Activated naive CD8-positive, alpha-beta T cell (primary cell): ENCODE results near the gene NFATC2.

ENCODE experiments used
- H3K27ac Mint-ChIP-seq: one replicate; pipeline ENCODE4 v1.8.0; 2021; ENCODE audit warnings: mixed read lengths
- H3K27me3 Mint-ChIP-seq: one replicate; pipeline ENCODE4 v1.8.0; 2021; ENCODE audit warnings: mixed read lengths
- H3K36me3 Mint-ChIP-seq: one replicate; pipeline ENCODE4 v1.8.0; 2021; ENCODE audit warnings: mixed read lengths
- H3K4me1 Mint-ChIP-seq: one replicate; pipeline ENCODE4 v1.8.0; 2021; ENCODE audit warnings: low read depth, mixed read lengths
- H3K4me3 Mint-ChIP-seq: one replicate; pipeline ENCODE4 v1.8.0; 2021; ENCODE audit warnings: mild to moderate bottlenecking, mixed read lengths
- H3K9me3 Mint-ChIP-seq: one replicate; pipeline ENCODE4 v1.8.0; 2021; ENCODE audit warnings: low read depth, mixed read lengths

The NFATC2 gene

GRCh38 chr20:51420111-51420510, 122.4 kb downstream of the NFATC2 start:
- H3K27me3 Mint-ChIP-seq: no peaks in the 10 kb centered on the region
- peaks cover 18% of the 10 kb centered on the region for H3K36me3 Mint-ChIP-seq
- no peak overlapping the region for H3K4me3 Mint-ChIP-seq
- H3K4me1 Mint-ChIP-seq: peaks cover 28% of the 10 kb centered on the region
- H3K27ac Mint-ChIP-seq: peak overlapping the region; percentile 47
- no peaks in the 10 kb centered on the region for H3K9me3 Mint-ChIP-seq

GRCh38 chr20:51419646-51420045, 122.9 kb downstream of the NFATC2 start:
- Mint-ChIP-seq H3K4me3 (no peak overlapping the region), H3K36me3 (peaks cover 15% of the 10 kb centered on the region), H3K9me3 (no peaks in the 10 kb centered on the region), H3K4me1 (peaks cover 25% of the 10 kb centered on the region), H3K27ac (peak overlapping the region; percentile 47), H3K27me3 (no peaks in the 10 kb centered on the region)

DNA sequence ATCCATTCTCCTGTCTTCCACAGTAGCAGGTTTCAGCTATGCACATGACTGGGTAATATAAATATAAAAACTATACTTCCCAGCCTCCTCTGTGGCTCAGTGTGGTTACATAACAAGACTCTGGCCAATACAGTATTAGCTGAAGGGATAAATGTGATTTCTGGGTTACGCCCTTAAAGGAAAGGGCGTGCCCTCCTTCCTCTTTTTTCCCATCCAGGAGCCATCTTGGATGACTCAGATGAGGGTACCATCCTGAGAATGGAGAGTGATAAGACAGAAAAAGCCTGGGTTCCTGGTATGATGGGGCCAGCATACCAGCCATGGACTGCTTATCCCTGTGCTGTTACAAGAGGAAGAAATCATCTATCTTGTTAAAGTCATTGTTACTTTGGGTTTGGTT, 123.3 kb downstream of the NFATC2 start:
- no peak overlapping the region for H3K4me3 Mint-ChIP-seq
- H3K4me1 Mint-ChIP-seq: peaks cover 24% of the 10 kb centered on the region
- no peak overlapping the region for H3K27ac Mint-ChIP-seq
- H3K27me3 Mint-ChIP-seq: no peaks in the 10 kb centered on the region
- peaks cover 14% of the 10 kb centered on the region for H3K36me3 Mint-ChIP-seq
- no peaks in the 10 kb centered on the region for H3K9me3 Mint-ChIP-seq

- Mint-ChIP-seq H3K9me3 (no peaks in the 10 kb centered on the region), H3K4me3 (no peak overlapping the region), H3K27ac (no peak overlapping the region), H3K36me3 (peaks cover 12% of the 10 kb centered on the region), H3K4me1 (peaks cover 21% of the 10 kb centered on the region), H3K27me3 (no peaks in the 10 kb centered on the region)
Observed at GRCh38 chr20:51418137-51418529, 124.4 kb downstream of the NFATC2 start.

DNA sequence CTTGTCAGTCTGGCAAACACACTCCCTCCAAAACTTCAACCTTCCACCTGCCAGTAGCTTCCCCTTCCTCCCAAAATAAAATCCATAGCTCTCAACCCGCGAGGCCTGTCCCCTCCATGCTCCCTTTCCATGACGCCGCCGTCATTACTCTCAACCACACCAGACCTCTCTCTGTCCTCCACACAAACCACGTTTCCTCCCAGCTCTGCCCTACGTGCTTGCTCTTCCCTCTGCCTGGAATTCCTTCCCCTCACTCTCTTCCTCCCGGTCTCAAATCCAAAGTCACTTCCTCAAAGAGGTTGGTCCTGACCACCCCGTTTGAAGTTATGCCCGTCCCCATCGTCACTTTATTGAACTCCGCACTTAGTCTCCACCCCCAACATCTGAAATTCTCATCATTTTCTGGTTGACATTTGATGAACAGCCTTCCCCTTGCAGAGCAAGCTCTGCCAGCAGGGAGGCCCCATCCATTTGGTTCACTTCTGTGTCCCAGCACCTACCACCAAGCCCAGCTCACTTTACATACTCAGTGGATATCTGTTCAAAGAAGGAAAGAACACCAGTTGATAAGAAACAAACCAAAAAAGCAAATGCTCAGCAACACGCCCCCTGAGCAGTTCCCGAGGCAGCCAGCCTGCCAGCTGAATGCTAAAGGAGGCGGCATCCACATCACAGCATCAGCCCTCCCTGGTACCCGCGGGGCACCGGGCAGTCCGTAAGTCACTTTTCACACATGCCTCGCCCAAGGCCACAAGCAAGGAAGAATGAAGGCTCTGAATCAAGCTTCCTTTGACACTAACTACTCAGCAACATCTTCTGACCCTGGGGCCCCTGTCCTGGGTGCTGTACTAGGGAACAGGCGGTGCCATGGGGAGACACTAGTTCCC, 125.0 kb downstream of the NFATC2 start:
- peaks cover 21% of the 10 kb centered on the region for H3K4me1 Mint-ChIP-seq
- no peak overlapping the region for H3K4me3 Mint-ChIP-seq

GRCh38 chr20:51416532-51417249, 125.8 kb downstream of the NFATC2 start:
- no peaks in the 10 kb centered on the region for H3K9me3 Mint-ChIP-seq
- H3K4me1 Mint-ChIP-seq: peaks cover 21% of the 10 kb centered on the region
- peaks cover 10% of the 10 kb centered on the region for H3K36me3 Mint-ChIP-seq
- H3K4me3 Mint-ChIP-seq: no peak overlapping the region
- peak overlapping the region; percentile 81 for H3K27ac Mint-ChIP-seq
- no peaks in the 10 kb centered on the region for H3K27me3 Mint-ChIP-seq

More for the DNA sequence above, 125.0 kb downstream of the NFATC2 start:
- Mint-ChIP-seq H3K27me3 (no peaks in the 10 kb centered on the region), H3K36me3 (peaks cover 12% of the 10 kb centered on the region), H3K9me3 (no peaks in the 10 kb centered on the region), H3K27ac (peak overlapping the region; percentile 81)

DNA sequence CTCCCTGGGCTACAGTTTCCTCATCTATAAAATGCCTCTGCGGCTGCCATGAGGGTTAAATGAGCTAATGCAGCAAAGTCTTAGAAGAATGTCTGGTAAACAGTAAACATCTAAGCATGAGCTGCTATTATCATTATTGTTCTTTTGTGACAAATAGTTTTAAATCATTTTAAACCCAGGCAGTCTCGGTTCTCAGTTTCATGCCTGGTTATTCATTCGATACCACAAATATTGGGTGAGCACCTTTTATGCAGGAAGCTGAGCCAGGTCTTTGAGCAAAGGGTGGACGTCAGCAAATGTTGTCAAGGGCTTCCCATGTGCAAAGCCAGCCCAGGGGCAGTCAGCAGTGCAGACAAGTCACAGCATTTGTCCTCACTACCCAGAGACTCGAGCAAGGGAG, 128.7 kb downstream of the NFATC2 start:
- no peaks in the 10 kb centered on the region for H3K9me3 Mint-ChIP-seq
- H3K4me3 Mint-ChIP-seq: peak overlapping the region; percentile 38
- H3K36me3 Mint-ChIP-seq: peaks cover 13% of the 10 kb centered on the region
- peak overlapping the region; percentile 7 for H3K27ac Mint-ChIP-seq
- H3K4me1 Mint-ChIP-seq: peaks cover 20% of the 10 kb centered on the region
- H3K27me3 Mint-ChIP-seq: no peaks in the 10 kb centered on the region

DNA sequence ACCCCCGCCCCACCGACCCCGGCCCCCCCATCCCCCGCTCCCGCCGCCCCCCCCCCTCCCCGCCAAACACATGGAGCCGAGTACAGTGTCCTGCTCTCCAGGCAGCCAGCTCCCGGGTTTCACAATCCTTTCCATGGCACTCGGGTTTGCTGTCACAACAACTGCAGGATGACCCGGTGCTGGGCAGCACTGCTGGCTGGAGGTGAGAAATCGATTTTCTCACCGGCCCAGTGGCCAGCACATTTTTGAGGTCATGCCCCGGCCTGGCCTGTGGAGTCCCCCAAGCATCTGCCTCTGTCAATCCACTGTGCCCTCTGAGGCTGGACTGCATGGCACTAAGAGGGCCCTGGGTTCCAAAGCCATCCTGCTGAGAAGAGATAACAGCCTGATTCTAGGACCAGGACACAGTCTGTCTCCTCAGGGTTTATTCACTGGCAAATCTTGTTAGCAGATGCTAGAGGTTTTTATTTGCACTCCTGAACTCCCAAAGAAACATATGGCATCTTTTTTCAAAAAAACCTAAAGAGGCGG, 129.5 kb downstream of the NFATC2 start:
- Mint-ChIP-seq H3K4me1 (peaks cover 20% of the 10 kb centered on the region), H3K36me3 (peaks cover 13% of the 10 kb centered on the region), H3K27ac (no peak overlapping the region), H3K9me3 (no peaks in the 10 kb centered on the region), H3K27me3 (no peaks in the 10 kb centered on the region), H3K4me3 (no peak overlapping the region)

DNA sequence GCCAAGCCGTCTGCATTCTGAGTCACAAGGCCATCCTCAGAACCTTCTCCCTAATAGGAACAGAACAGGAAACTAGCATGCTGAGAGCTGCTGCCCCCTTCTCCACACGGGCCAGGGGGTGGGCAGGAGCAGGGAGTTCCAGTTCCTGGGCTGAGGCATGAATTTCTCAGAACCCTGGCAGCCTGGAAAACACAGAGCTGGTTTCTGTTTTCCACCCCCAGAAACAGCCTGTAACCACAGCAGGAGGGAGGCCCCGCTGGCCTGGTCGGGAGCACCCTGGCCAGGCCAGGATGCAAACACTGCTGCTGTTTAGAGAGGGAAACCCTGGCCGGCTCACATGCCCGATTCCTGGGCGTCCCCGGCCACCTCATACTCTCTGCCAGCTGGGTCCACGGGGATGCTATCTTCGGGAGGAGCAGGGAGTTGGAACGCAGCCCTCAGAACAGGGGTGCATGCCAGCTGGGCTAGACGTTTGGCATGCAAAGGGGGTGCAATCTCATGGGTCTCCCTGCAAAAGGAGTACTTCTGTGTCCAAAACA, 130.1 kb downstream of the NFATC2 start:
- Mint-ChIP-seq H3K9me3 (no peaks in the 10 kb centered on the region), H3K4me3 (no peak overlapping the region), H3K4me1 (peaks cover 18% of the 10 kb centered on the region), H3K36me3 (peaks cover 11% of the 10 kb centered on the region), H3K27ac (no peak overlapping the region), H3K27me3 (no peaks in the 10 kb centered on the region)

- H3K4me3 Mint-ChIP-seq: no peak overlapping the region
- no peaks in the 10 kb centered on the region for H3K27me3 Mint-ChIP-seq
- no peaks in the 10 kb centered on the region for H3K9me3 Mint-ChIP-seq
- H3K27ac Mint-ChIP-seq: no peak overlapping the region
- H3K4me1 Mint-ChIP-seq: peaks cover 16% of the 10 kb centered on the region
- peaks cover 11% of the 10 kb centered on the region for H3K36me3 Mint-ChIP-seq
Observed at GRCh38 chr20:51411870-51412269, 130.6 kb downstream of the NFATC2 start.

GRCh38 chr20:51410586-51411325, 131.8 kb downstream of the NFATC2 start:
- peak overlapping the region; percentile 73 for H3K27ac Mint-ChIP-seq
- H3K27me3 Mint-ChIP-seq: no peaks in the 10 kb centered on the region
- H3K4me1 Mint-ChIP-seq: peaks cover 17% of the 10 kb centered on the region
- H3K9me3 Mint-ChIP-seq: no peaks in the 10 kb centered on the region
- H3K4me3 Mint-ChIP-seq: no peak overlapping the region
- peaks cover 11% of the 10 kb centered on the region for H3K36me3 Mint-ChIP-seq

DNA sequence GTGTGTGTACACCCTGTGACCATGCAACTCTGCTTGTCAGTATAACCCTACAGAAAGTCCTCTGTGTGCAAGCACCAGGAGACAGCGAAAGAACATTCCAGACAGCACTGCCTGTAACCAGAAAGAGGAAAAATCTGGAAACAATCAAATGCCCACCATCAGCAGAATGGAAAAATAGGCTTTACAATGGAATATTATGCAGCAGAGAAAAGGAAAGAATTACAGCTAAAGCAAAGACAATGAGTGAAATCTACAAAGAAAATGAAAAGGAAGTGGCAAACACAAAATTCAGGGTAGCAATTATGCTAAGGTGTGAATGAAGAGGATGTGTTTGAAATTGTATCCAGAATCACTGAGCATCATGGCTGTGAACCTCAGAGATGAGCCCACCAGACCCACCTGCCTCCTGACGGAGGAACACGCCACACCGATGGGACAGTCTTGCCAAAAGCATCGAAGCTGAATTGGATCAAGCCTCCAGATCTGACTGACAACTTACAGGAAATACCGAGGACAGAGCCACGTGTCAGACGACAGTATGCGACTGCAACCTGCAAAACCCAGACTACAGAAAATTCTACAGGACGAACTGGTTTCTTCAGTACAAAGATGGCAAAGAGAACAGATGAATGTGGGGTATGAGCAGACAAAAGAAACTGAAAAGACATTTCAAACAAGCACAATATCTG, 133.2 kb downstream of the NFATC2 start:
- no peaks in the 10 kb centered on the region for H3K27me3 Mint-ChIP-seq
- no peak overlapping the region for H3K4me3 Mint-ChIP-seq
- H3K36me3 Mint-ChIP-seq: peaks cover 15% of the 10 kb centered on the region
- H3K9me3 Mint-ChIP-seq: no peaks in the 10 kb centered on the region
- H3K27ac Mint-ChIP-seq: no peak overlapping the region
- peaks cover 30% of the 10 kb centered on the region for H3K4me1 Mint-ChIP-seq

DNA sequence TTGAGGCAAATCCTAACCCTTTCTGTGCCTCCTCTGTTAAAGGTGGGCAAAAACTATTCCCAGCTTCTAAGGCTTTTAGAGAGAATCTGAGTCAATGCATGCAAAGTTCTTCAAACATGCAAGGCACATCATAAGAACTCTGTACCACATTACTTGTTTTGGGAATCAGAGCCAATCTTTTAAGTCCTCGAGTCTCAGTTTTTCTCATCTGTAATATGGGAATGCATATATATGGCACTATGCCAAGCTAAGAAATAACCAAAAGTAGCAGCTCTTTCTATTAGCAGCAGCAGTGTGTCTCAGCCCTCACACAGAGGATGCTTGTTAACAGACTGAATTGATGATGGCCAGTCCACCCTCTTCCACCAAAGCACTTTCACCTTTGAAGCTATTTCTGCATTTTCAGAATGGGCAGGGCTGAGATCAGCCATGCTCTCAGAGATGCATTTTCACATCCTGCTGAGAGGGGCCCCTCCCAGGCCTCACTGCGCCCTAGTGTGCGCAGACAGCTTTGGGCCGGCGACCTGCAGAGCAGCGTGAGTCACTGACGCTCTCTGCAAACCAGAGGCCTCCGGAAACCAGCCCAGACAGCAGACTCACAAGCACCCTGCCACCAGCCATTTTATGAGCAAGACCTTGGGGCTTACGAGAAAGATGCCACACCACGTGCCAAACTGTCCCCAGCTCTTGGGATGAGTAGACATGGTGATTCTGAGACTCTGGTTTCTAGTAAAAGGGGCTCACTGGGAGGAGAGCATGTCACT, 138.0 kb downstream of the NFATC2 start:
- H3K9me3 Mint-ChIP-seq: no peaks in the 10 kb centered on the region
- peak overlapping the region; percentile 99 for H3K27ac Mint-ChIP-seq
- H3K36me3 Mint-ChIP-seq: peaks cover 17% of the 10 kb centered on the region
- peaks cover 73% of the 10 kb centered on the region for H3K4me1 Mint-ChIP-seq
- H3K4me3 Mint-ChIP-seq: peak overlapping the region; percentile 63
- H3K27me3 Mint-ChIP-seq: no peaks in the 10 kb centered on the region
